K562 (cell line): ENCODE measurements around the gene FLAD1. TPM values are rescaled to one million over a fixed set of nuclear protein-coding genes. Genes with fewer than 3 reads are reported as not detected.

ENCODE experiments used
- C11orf30 ChIP-seq: fragments of 450-650 bp; IDR thresholded peaks from 2 replicates; pipeline ENCODE4 v1.6.1; 2016; ENCODE audit warnings: low read depth, mild to moderate bottlenecking
- CTBP1 ChIP-seq: fragments of 450-650 bp; IDR thresholded peaks from 2 replicates; pipeline ENCODE4 v1.6.1; 2016; ENCODE audit warnings: borderline replicate concordance
- ESRRB ChIP-seq: fragments of 250-450 bp; sonication (Bioruptor Pico); IDR thresholded peaks from 2 replicates; pipeline ENCODE4 v1.5.0; 2020; ENCODE audit warnings: mild to moderate bottlenecking, moderate library complexity, borderline replicate concordance
- IRF9 ChIP-seq: fragments of 450-650 bp; IDR thresholded peaks from 2 replicates; pipeline ENCODE4 v1.6.1; 2016; ENCODE audit warnings: missing biosample characterization, missing genetic modification characterization
- MYBL2 ChIP-seq, 2 experiments: fragments of 450-650 bp in 1 of 2; sonication (generic) in 1 of 2; formaldehyde crosslinking in 1 of 2; IDR thresholded peaks; 2 replicates each; pipeline versions ENCODE4 v1.6.1 to v1.8.1; 2017 to 2022; ENCODE audit warnings: borderline replicate concordance in 1 of 2, inconsistent platforms in 1 of 2, low read depth in 1 of 2, mild to moderate bottlenecking in 1 of 2, missing genetic modification reagents in 1 of 2, moderate library complexity in 1 of 2
- PATZ1 ChIP-seq: fragments of 250-450 bp; sonication (Bioruptor Pico); IDR thresholded peaks from 2 replicates; pipeline ENCODE4 v1.5.0; 2020; ENCODE audit warnings: mild to moderate bottlenecking, borderline replicate concordance
- PYGO2 ChIP-seq: fragments of 450-650 bp; IDR thresholded peaks from 2 replicates; pipeline ENCODE4 v1.6.1; 2016; ENCODE audit warnings: mild to moderate bottlenecking, missing genetic modification characterization, moderate library complexity, missing compliant biosample characterization
- RFX1 ChIP-seq: fragments of 450-650 bp; IDR thresholded peaks from 2 replicates; pipeline ENCODE4 v1.6.1; 2016; ENCODE audit warnings: mild to moderate bottlenecking, moderate library complexity
- SFPQ ChIP-seq: fragments of 200-400 bp; formaldehyde crosslinking; IDR thresholded peaks from 2 replicates; pipeline ENCODE4 v1.6.1; 2017; ENCODE audit warnings: mild to moderate bottlenecking, low read depth, low read length, moderate library complexity
- SIX5 ChIP-seq, 2 experiments: IDR thresholded peaks; 2 replicates each; pipeline ENCODE4 v1.6.1; 2011; ENCODE audit warnings: low read length in 2 of 2, borderline replicate concordance in 1 of 2, low read depth in 1 of 2, mild to moderate bottlenecking in 1 of 2, moderate library complexity in 1 of 2; ENCODE audit not compliant: insufficient read depth in 1 of 2
- SUPT5H ChIP-seq: fragments of 450-650 bp; IDR thresholded peaks from 2 replicates; pipeline ENCODE4 v1.6.1; 2016
- ZNF124 ChIP-seq: sonication (generic); formaldehyde crosslinking; IDR thresholded peaks from 2 replicates; pipeline ENCODE4 v1.8.1; 2022; ENCODE audit warnings: missing genetic modification reagents
- ZNF407 ChIP-seq: fragments of 450-650 bp; IDR thresholded peaks from 2 replicates; pipeline ENCODE4 v1.6.1; 2016; ENCODE audit warnings: low read depth
- polyA plus RNA-seq, 8 experiments: library from polyadenylated mRNA; depleted of rRNA in 4 of 8; stranded (reverse) in 5 of 8; unstranded in 3 of 8; fragments of >200 nt; fragmentation: Nextera tagmentation in 2 of 8; fragmentation: Illumina TruSeq in 1 of 8; extraction: Ambion mirVana in 2 of 8; extraction: Trizol in 1 of 8; gene quantifications; 2 replicates each; pipeline versions ENCODE4 v1.2.1 to v1.2.3, GENCODE V29; 2011 to 2014; ENCODE audit warnings: inconsistent platforms in 1 of 8, missing spikeins in 1 of 8
- total RNA-seq, 7 experiments: library from RNA; depleted of rRNA in 6 of 7; stranded (reverse); fragments of >200 nt in 6 of 7; fragmentation: Illumina TruSeq in 2 of 7; extraction: Trizol in 2 of 7; gene quantifications; 2 replicates each; pipeline versions ENCODE4 v1.2.1 to v1.2.3, GENCODE V29; 2011 to 2021; ENCODE audit warnings: low replicate concordance in 1 of 7

Gene FLAD1
- total and polyA plus RNA-seq, 9 of the 15 experiments (the other 6 are each of a cell fraction or from before 2014, with no cell fraction given), result 24.9 to 85.8 (median 67.0) TPM

GRCh38 chr1:154974102-154974807 lies 8.9 kb upstream of the FLAD1 start, which contains the start of gene CKS1B (continued):
- TF ChIP-seq ZNF407 (no peak), ESRRB (CRISPR knock-in tag) (no peak), PYGO2 (tag) (no peak), SUPT5H (peak; percentile 97), PATZ1 (CRISPR knock-in tag) (no peak), SFPQ (no peak), RFX1 (no peak), SIX5 (IDR thresholded peaks at IDR 0.05; ENCODE audit: borderline replicate concordance in 1 of 2, insufficient read depth in 1 of 2, low read depth in 1 of 2, low read length in 2 of 2) (no peak), MYBL2 (IDR thresholded peaks at IDR 0.05; ENCODE audit: low read depth) (peak; percentile 99), MYBL2 (CRISPR knock-in tag; IDR thresholded peaks at IDR 0.05; ENCODE audit: borderline replicate concordance) (peak; percentile 79; the same call in 1 of the 2 replicates), ZNF124 (CRISPR knock-in tag) (no peak), CTBP1 (peak; percentile 25; the same call in 1 of the 2 replicates), IRF9 (tag) (no peak), C11orf30 (peak; percentile 83)
